GM12878 (cell line): ENCODE results near the gene CAMTA1.

ENCODE experiments used
- ATF7 ChIP-seq: fragments of 450-650 bp; IDR thresholded peaks from 2 replicates; pipeline ENCODE4 v1.6.1; 2016; ENCODE audit warnings: low read depth, mild to moderate bottlenecking
- CHD4 ChIP-seq: fragments of 200-600 bp; sonication (generic); IDR thresholded peaks from 2 replicates; pipeline ENCODE4 v1.6.1; 2016; ENCODE audit warnings: mild to moderate bottlenecking
- CTCF ChIP-seq, 3 experiments: IDR thresholded peaks in 2 of 3; conservative IDR thresholded peaks in 1 of 3; 2 replicates each; pipeline ENCODE4 v1.5.1; 2011; ENCODE audit warnings: low read depth in 3 of 3, low read length in 3 of 3, mild to moderate bottlenecking in 3 of 3, control low read depth in 2 of 3, moderate library complexity in 2 of 3, inconsistent platforms in 1 of 3, mixed read lengths in 1 of 3; ENCODE audit not compliant: control insufficient read depth in 2 of 3, insufficient read depth in 1 of 3; ENCODE audit errors: extremely low read depth in 1 of 3
- EP300 ChIP-seq, 2 experiments: fragments of 150-350 bp in 1 of 2; IDR thresholded peaks; 2 replicates each; pipeline ENCODE4 v1.6.1; 2011 to 2012; ENCODE audit warnings: low read depth in 2 of 2, low read length in 2 of 2, borderline replicate concordance in 1 of 2, improper control_type of control experiment in 1 of 2, inconsistent platforms in 1 of 2; ENCODE audit not compliant: control insufficient read depth in 1 of 2
- ESRRA ChIP-seq: IDR thresholded peaks from 2 replicates; pipeline ENCODE4 v1.6.1; 2012; ENCODE audit warnings: mild to moderate bottlenecking, low read length, improper control_type of control experiment
- SMARCA5 ChIP-seq: fragments of 450-650 bp; IDR thresholded peaks from 2 replicates; pipeline ENCODE4 v1.6.1; 2017; ENCODE audit warnings: mild to moderate bottlenecking
- TF ChIP-seq, protein P1 (sequence below): fragments of 450-650 bp; formaldehyde crosslinking; IDR thresholded peaks from 2 replicates; pipeline ENCODE4 v1.5.0; 2022; ENCODE audit warnings: mild to moderate bottlenecking, missing genetic modification characterization

- no peak for TF ChIP-seq CTCF (IDR thresholded peaks at IDR 0.05 in 2 of 3, conservative IDR thresholded peaks at IDR 0.05 in 1 of 3; ENCODE audit: control insufficient read depth in 2 of 3, extremely low read depth in 1 of 3, insufficient read depth in 1 of 3, low read depth in 3 of 3, low read length in 3 of 3)
- no peak for TF ChIP-seq EP300 (IDR thresholded peaks at IDR 0.05; ENCODE audit: borderline replicate concordance in 1 of 2, control insufficient read depth in 1 of 2, low read depth in 2 of 2, low read length in 2 of 2)
- TF ChIP-seq SMARCA5 = no peak
- TF ChIP-seq CHD4 = no peak
- no peak for TF ChIP-seq ATF7
- TF ChIP-seq ESRRA = no peak
- TF ChIP-seq, protein P1, sequence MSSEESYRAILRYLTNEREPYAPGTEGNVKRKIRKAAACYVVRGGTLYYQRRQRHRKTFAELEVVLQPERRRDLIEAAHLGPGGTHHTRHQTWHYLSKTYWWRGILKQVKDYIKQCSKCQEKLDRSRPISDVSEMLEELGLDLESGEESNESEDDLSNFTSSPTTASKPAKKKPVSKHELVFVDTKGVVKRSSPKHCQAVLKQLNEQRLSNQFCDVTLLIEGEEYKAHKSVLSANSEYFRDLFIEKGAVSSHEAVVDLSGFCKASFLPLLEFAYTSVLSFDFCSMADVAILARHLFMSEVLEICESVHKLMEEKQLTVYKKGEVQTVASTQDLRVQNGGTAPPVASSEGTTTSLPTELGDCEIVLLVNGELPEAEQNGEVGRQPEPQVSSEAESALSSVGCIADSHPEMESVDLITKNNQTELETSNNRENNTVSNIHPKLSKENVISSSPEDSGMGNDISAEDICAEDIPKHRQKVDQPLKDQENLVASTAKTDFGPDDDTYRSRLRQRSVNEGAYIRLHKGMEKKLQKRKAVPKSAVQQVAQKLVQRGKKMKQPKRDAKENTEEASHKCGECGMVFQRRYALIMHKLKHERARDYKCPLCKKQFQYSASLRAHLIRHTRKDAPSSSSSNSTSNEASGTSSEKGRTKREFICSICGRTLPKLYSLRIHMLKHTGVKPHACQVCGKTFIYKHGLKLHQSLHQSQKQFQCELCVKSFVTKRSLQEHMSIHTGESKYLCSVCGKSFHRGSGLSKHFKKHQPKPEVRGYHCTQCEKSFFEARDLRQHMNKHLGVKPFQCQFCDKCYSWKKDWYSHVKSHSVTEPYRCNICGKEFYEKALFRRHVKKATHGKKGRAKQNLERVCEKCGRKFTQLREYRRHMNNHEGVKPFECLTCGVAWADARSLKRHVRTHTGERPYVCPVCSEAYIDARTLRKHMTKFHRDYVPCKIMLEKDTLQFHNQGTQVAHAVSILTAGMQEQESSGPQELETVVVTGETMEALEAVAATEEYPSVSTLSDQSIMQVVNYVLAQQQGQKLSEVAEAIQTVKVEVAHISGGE (CRISPR knock-in tag) = no peak
Observed at GRCh38 chr1:6999826-7000225, 214.6 kb downstream of the CAMTA1 start.
